ENCODE measurements around the gene WWC1. TPM values are rescaled to one million over a fixed set of nuclear protein-coding genes. Genes with fewer than 3 reads are reported as not detected.

WWC1 gene
- total RNA-seq, 1 donor from 2014 or later, result 13.7 TPM

DNA sequence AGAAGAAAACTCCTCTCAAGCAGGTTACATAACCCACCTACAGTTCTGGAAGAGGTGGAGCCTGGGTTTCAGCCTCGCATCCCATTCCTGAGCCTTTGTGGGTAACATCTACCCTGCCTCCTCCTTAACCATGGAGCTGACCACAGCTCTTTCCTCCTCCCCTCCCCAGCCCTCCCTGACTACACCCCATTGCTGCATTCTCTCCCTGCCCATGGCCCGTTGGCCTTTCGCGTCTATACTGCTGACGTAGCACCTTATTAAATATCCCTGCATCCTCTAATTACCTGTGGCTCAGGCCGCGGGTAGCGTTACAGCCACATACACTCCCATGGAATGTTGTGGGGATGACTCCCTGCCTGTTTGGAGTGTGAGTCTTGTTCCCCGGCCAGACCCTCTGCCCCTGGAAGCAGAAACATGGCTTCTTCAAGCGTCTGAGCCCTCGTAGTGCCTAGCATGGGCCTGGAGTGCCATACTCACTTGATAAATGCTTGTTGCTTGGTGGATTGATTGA is 72.8 kb downstream of the WWC1 start:
- H3K9me3 Mint-ChIP-seq, result no peaks in the 10 kb centered on the region
- no peak for DNase-seq (ENCODE audit: low read depth, low spot score)
- TF ChIP-seq, protein P1, sequence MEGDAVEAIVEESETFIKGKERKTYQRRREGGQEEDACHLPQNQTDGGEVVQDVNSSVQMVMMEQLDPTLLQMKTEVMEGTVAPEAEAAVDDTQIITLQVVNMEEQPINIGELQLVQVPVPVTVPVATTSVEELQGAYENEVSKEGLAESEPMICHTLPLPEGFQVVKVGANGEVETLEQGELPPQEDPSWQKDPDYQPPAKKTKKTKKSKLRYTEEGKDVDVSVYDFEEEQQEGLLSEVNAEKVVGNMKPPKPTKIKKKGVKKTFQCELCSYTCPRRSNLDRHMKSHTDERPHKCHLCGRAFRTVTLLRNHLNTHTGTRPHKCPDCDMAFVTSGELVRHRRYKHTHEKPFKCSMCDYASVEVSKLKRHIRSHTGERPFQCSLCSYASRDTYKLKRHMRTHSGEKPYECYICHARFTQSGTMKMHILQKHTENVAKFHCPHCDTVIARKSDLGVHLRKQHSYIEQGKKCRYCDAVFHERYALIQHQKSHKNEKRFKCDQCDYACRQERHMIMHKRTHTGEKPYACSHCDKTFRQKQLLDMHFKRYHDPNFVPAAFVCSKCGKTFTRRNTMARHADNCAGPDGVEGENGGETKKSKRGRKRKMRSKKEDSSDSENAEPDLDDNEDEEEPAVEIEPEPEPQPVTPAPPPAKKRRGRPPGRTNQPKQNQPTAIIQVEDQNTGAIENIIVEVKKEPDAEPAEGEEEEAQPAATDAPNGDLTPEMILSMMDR (conservative IDR thresholded peaks at IDR 0.05), result no peak
- H3K27ac Mint-ChIP-seq (ENCODE audit: unreplicated experiment), result peak overlapping the region; percentile 83
- H3K36me3 Mint-ChIP-seq (ENCODE audit: low read depth), result no peaks in the 10 kb centered on the region
- H3K4me1 Mint-ChIP-seq, result peaks cover 19% of the 10 kb centered on the region
- no peaks in the 10 kb centered on the region for H3K27me3 Mint-ChIP-seq (ENCODE audit: low read depth)
- no peak overlapping the region for H3K4me3 Mint-ChIP-seq

DNA sequence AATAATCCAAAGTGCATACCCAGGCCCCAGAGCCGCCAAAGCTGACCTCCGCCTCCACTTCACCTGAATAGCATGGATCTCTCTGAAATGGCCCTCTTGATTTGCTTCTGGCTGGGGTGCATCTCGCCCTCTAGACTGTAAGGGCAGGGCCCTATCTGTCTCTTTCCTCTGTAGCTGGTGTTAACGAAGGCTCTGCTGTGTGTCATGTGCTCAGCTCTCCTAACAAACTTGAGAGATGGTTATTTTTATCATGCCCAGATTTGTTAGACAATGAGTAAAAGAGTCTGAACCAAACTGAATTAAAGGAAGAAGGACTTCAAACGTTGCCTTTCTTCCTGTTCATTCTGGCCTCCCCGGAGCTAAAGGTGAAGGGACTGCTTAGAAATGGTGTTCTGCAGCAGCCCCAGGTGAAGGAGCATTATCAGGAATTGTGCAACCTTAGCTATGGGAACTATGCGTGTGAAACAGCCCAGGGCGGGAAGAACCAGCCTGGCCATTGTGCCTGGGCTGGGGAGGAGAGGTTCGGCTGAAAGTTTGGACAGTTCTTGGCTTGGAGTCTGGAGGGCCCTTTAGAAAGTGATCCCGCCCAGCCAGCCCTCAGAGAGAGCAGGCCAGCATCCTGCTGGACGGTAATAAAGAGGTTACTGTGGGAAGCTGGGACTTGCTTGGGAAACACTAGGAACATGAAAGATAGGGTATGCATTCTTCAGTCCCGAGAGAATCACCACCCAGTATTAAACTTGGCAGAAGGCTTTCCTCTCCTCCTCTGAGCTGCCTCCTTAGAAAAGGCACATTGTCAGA is 73.5 kb downstream of the WWC1 start:
- Mint-ChIP-seq H3K36me3 (ENCODE audit: low read depth) (no peaks in the 10 kb centered on the region), H3K4me3 (no peak overlapping the region), H3K27me3 (ENCODE audit: low read depth) (no peaks in the 10 kb centered on the region), H3K27ac (ENCODE audit: unreplicated experiment) (peak overlapping the region; percentile 70), H3K9me3 (no peaks in the 10 kb centered on the region), H3K4me1 (peaks cover 19% of the 10 kb centered on the region)
- TF ChIP-seq, protein P1 (conservative IDR thresholded peaks at IDR 0.05), result no peak
- no peak for DNase-seq (ENCODE audit: low read depth, low spot score)

DNA sequence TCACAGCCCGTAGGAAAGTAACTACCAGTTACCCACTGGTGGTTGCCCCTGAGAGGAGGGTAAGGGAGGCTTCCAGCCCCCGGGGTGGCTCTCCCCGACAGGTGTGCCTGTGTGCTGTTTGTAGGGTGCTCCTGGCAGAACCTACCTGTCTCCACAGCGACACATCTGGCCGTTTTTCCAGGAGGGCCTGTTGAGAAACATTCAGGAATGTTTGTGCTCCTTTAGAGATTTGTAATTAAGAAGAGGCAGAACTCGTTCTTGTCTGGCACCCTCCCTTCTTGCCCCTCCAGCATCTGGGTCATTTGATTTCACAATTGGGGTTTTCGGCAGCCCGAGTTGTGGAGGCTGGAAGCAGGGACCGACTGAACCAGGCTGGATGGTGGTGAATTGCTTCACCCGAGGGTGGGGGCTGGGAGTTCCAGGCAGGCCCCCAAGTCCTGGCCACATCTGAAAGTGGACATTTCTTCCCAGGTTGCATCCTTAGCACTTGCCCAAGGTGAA is 74.2 kb downstream of the WWC1 start:
- no peak overlapping the region for H3K27ac Mint-ChIP-seq (ENCODE audit: unreplicated experiment)
- H3K36me3 Mint-ChIP-seq (ENCODE audit: low read depth), result no peaks in the 10 kb centered on the region
- H3K4me3 Mint-ChIP-seq, result no peak overlapping the region
- no peaks in the 10 kb centered on the region for H3K9me3 Mint-ChIP-seq
- TF ChIP-seq, protein P1 (conservative IDR thresholded peaks at IDR 0.05), result no peak
- no peak for DNase-seq (ENCODE audit: low read depth, low spot score)
- peaks cover 19% of the 10 kb centered on the region for H3K4me1 Mint-ChIP-seq
- no peaks in the 10 kb centered on the region for H3K27me3 Mint-ChIP-seq (ENCODE audit: low read depth)

DNA sequence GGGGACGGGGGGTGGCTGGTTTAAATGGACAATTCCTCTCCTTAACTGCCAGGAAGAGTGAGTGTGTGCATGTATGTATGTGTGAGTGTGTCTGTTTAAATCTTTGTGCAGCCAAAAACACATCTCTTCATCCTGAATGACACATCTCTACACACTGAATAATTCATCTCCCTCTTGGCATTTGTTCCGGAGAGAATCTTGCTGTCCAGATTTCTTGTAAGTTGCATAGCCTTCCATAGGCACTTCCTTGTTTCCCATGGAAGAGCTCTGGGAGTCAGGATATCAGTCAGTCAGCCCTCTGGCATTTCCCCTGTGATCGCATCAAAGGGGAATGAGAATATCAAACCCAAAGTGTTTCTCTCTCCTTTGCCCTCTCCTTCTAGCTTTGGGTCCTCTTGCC is 74.7 kb downstream of the WWC1 start:
- Mint-ChIP-seq H3K27me3 (ENCODE audit: low read depth) (no peaks in the 10 kb centered on the region), H3K4me3 (no peak overlapping the region), H3K4me1 (peaks cover 19% of the 10 kb centered on the region), H3K27ac (ENCODE audit: unreplicated experiment) (no peak overlapping the region), H3K36me3 (ENCODE audit: low read depth) (no peaks in the 10 kb centered on the region), H3K9me3 (no peaks in the 10 kb centered on the region)
- no peak for DNase-seq (ENCODE audit: low read depth, low spot score)
- TF ChIP-seq, protein P1 (conservative IDR thresholded peaks at IDR 0.05), result no peak

DNA sequence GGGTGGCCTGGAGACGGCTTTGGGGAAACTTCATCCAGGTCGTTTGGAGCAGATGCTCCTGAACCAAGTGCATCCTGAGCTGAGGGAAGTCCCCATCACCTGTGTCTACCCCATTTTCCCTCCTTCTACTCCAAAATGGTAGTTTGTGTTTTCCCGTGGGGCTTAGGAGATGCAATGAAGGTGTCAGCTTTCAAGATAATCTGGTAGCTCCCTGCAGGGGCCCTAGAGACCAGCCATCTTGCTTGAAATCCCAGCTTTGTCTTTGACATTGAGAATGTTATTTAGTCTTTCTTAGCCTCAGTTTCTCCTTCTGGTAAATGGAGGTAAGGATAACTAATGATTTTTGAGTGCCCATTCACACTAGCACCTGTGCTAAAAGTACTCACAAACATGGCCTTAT is 77.4 kb downstream of the WWC1 start:
- no peaks in the 10 kb centered on the region for H3K36me3 Mint-ChIP-seq (ENCODE audit: low read depth)
- TF ChIP-seq, protein P1 (conservative IDR thresholded peaks at IDR 0.05), result no peak
- H3K27ac Mint-ChIP-seq (ENCODE audit: unreplicated experiment), result no peak overlapping the region

More for the DNA sequence above, 77.4 kb downstream of the WWC1 start:
- DNase-seq (ENCODE audit: low read depth, low spot score), result no peak
- Mint-ChIP-seq H3K27me3 (ENCODE audit: low read depth) (no peaks in the 10 kb centered on the region), H3K4me1 (peaks cover 19% of the 10 kb centered on the region), H3K9me3 (no peaks in the 10 kb centered on the region), H3K4me3 (no peak overlapping the region)

Measured in neural crest cell (in vitro differentiated cells).